ENCODE data around the gene TBL2.

DNA sequence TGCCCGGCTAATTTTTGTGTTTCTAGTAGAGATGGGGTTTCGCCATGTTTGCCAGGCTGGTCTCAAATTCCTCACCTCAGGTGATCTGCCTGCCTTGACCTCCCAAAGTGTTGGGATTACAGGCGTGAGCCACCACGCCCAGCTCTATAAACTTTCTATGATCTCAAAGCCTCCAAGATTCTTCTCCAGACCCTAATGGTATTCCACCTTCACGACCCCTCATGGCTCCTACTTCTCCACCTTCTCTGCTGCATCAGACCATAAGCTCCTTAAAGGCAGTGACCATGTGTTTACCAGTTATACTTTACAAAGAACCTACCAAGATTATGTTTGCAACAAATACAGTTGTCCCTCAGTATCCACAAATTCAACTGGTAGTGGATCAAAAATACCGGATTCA, 46.2 kb downstream of the TBL2 start:
- TF ChIP-seq, protein P1, sequence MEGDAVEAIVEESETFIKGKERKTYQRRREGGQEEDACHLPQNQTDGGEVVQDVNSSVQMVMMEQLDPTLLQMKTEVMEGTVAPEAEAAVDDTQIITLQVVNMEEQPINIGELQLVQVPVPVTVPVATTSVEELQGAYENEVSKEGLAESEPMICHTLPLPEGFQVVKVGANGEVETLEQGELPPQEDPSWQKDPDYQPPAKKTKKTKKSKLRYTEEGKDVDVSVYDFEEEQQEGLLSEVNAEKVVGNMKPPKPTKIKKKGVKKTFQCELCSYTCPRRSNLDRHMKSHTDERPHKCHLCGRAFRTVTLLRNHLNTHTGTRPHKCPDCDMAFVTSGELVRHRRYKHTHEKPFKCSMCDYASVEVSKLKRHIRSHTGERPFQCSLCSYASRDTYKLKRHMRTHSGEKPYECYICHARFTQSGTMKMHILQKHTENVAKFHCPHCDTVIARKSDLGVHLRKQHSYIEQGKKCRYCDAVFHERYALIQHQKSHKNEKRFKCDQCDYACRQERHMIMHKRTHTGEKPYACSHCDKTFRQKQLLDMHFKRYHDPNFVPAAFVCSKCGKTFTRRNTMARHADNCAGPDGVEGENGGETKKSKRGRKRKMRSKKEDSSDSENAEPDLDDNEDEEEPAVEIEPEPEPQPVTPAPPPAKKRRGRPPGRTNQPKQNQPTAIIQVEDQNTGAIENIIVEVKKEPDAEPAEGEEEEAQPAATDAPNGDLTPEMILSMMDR (IDR thresholded peaks at IDR 0.05; ENCODE audit: borderline replicate concordance, extremely low read depth, low read length, poor library complexity, severe bottlenecking): no peak
- no peak for TF ChIP-seq EZH2 (IDR thresholded peaks at IDR 0.05; ENCODE audit: borderline replicate concordance, low read depth, low read length, severe bottlenecking)

Measured in DND-41 (cell line).